Measurements from ENCODE around the gene SLCO3A1. TPM values are rescaled to one million over a fixed set of nuclear protein-coding genes. Genes with fewer than 3 reads are reported as not detected.

Gene SLCO3A1
- total RNA-seq, 2 experiments from 2014 or later: 8.5 to 40.0 TPM

DNA sequence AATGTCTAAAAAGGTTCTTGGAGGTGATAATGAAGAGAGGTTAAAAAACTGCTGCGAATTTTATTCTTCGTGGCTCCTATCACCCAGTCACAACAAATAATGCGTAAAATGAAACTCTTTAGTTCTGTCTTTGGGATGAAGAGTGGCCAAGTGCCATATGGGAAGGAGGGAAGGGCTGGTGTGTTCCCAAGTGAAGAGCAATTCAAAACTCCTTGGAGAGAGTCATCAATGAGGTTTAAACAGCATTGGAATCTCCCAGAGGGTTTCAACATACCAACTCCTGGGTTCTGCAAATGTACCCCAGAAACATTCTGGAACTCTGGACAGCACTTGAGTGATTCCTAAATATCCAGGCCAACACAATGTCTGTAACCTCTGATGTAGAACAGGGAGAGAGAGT lies 45.3 kb downstream of the SLCO3A1 start:
- Histone ChIP-seq H3K9me3 (ENCODE audit: low read length) (peaks cover 19% of the 10 kb centered on the region), H4K20me1 (ENCODE audit: insufficient read depth, low read length) (no peaks in the 10 kb centered on the region), H3K9me2 (ENCODE audit: insufficient read depth, low read length) (no peaks in the 10 kb centered on the region), H3K36me3 (ENCODE audit: insufficient read depth, low read length) (peaks cover 18% of the 10 kb centered on the region), H3K4me2 (ENCODE audit: low read length) (no peak overlapping the region), H2AFZ (ENCODE audit: low read length) (no peak overlapping the region), H3K79me2 (ENCODE audit: insufficient read depth, low read depth, low read length) (0 out of 2 replicates have a peak, but pooled peaks cover 7% of the 10 kb centered on the region), H3K4me3 (ENCODE audit: low read depth, low read length, poor library complexity, severe bottlenecking) (no peak overlapping the region), H3K27ac (ENCODE audit: low read depth, low read length, poor library complexity, severe bottlenecking) (no peak overlapping the region), H3K4me1 (ENCODE audit: insufficient read depth, low read length, poor library complexity, severe bottlenecking) (peaks cover 4% of the 10 kb centered on the region)
- intact Hi-C loops (cut with micrococcal nuclease; ENCODE audit: unreplicated experiment): no loop called here
- TF ChIP-seq, protein P1, sequence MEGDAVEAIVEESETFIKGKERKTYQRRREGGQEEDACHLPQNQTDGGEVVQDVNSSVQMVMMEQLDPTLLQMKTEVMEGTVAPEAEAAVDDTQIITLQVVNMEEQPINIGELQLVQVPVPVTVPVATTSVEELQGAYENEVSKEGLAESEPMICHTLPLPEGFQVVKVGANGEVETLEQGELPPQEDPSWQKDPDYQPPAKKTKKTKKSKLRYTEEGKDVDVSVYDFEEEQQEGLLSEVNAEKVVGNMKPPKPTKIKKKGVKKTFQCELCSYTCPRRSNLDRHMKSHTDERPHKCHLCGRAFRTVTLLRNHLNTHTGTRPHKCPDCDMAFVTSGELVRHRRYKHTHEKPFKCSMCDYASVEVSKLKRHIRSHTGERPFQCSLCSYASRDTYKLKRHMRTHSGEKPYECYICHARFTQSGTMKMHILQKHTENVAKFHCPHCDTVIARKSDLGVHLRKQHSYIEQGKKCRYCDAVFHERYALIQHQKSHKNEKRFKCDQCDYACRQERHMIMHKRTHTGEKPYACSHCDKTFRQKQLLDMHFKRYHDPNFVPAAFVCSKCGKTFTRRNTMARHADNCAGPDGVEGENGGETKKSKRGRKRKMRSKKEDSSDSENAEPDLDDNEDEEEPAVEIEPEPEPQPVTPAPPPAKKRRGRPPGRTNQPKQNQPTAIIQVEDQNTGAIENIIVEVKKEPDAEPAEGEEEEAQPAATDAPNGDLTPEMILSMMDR (conservative IDR thresholded peaks at IDR 0.05; ENCODE audit: low read length): no peak
- no peak for TF ChIP-seq EZH2phosphoT487 (IDR thresholded peaks at IDR 0.05; ENCODE audit: borderline replicate concordance, low read depth, low read length)
- BruUV-seq (replicated peaks): no TSS peak
- POLR2A ChIA-PET: no interaction called here
- CTCF ChIA-PET (ENCODE audit: unreplicated experiment): interaction anchor here (1.0 kb wide), 1 partner anchor 11 kb away, joined by 3 read pairs; no protein-coding TSS in a partner anchor
- no peak for DNase-seq (ENCODE audit: low spot score)

- H3K4me1 ChIP-seq (ENCODE audit: insufficient read depth, low read length, poor library complexity, severe bottlenecking): peaks cover 9% of the 10 kb centered on the region
- H3K27ac ChIP-seq (ENCODE audit: low read depth, low read length, poor library complexity, severe bottlenecking): no peak overlapping the region
- no peaks in the 10 kb centered on the region for H3K9me2 ChIP-seq (ENCODE audit: insufficient read depth, low read length)
- POLR2A ChIA-PET: no interaction called here
- H3K9me3 ChIP-seq (ENCODE audit: low read length): peaks cover 19% of the 10 kb centered on the region
- no peaks in the 10 kb centered on the region for H4K20me1 ChIP-seq (ENCODE audit: insufficient read depth, low read length)
- H3K36me3 ChIP-seq (ENCODE audit: insufficient read depth, low read length): peaks cover 18% of the 10 kb centered on the region
- CTCF ChIA-PET (ENCODE audit: unreplicated experiment): no interaction called here
- H2AFZ ChIP-seq (ENCODE audit: low read length): no peak overlapping the region
- H3K4me3 ChIP-seq (ENCODE audit: low read depth, low read length, poor library complexity, severe bottlenecking): no peak overlapping the region
- DNase-seq (ENCODE audit: low spot score): no peak
- no TSS peak for BruUV-seq (replicated peaks)
- TF ChIP-seq, protein P1 (conservative IDR thresholded peaks at IDR 0.05; ENCODE audit: low read length): no peak
- TF ChIP-seq EZH2phosphoT487 (IDR thresholded peaks at IDR 0.05; ENCODE audit: borderline replicate concordance, low read depth, low read length): no peak
- H3K79me2 ChIP-seq (ENCODE audit: insufficient read depth, low read depth, low read length): peaks cover 13% of the 10 kb centered on the region; the same call in 1 of the 2 replicates
- H3K4me2 ChIP-seq (ENCODE audit: low read length): no peak overlapping the region
- intact Hi-C loops (cut with micrococcal nuclease; ENCODE audit: unreplicated experiment): no loop called here
These were observed 51.4 kb downstream of the SLCO3A1 start for GRCh38 chr15:91904942-91905341.

DNA sequence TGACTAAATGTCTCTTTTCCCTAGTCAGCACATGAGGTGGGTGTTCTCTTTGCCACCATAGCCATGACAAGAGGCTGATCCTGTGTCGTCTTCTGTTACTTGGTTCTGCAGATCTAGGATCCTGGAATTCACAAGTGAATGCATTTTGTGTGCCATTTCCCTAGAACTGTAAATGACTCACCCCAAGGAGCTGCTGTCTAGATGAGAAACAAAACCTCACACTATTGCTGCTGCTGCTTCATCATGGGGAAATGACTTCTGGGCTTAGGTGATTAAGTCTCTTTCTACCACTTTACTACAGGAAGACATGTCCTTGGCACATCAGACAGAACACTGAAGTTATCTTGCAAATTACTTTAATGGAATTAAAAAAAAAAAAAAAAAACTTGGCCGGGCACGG lies 54.9 kb downstream of the SLCO3A1 start:
- POLR2A ChIA-PET: interaction anchor here (1.7 kb wide), 1 partner anchor 12 kb away, joined by 7 read pairs; no protein-coding TSS in a partner anchor
- no peak for TF ChIP-seq EZH2phosphoT487 (IDR thresholded peaks at IDR 0.05; ENCODE audit: borderline replicate concordance, low read depth, low read length)
- TF ChIP-seq, protein P1 (conservative IDR thresholded peaks at IDR 0.05; ENCODE audit: low read length): no peak
- Histone ChIP-seq H3K9me3 (ENCODE audit: low read length) (no peaks in the 10 kb centered on the region), H3K36me3 (ENCODE audit: insufficient read depth, low read length) (0 out of 2 replicates have a peak, but pooled peaks cover 3% of the 10 kb centered on the region), H2AFZ (ENCODE audit: low read length) (no peak overlapping the region), H3K4me3 (ENCODE audit: low read depth, low read length, poor library complexity, severe bottlenecking) (no peak overlapping the region), H3K9me2 (ENCODE audit: insufficient read depth, low read length) (no peaks in the 10 kb centered on the region), H4K20me1 (ENCODE audit: insufficient read depth, low read length) (no peaks in the 10 kb centered on the region), H3K79me2 (ENCODE audit: insufficient read depth, low read depth, low read length) (peaks cover 14% of the 10 kb centered on the region; the same call in 1 of the 2 replicates), H3K4me2 (ENCODE audit: low read length) (no peak overlapping the region), H3K4me1 (ENCODE audit: insufficient read depth, low read length, poor library complexity, severe bottlenecking) (peaks cover 43% of the 10 kb centered on the region), H3K27ac (ENCODE audit: low read depth, low read length, poor library complexity, severe bottlenecking) (no peak overlapping the region)
- intact Hi-C loops (cut with micrococcal nuclease; ENCODE audit: unreplicated experiment): no loop called here
- BruUV-seq (replicated peaks): no TSS peak
- CTCF ChIA-PET (ENCODE audit: unreplicated experiment): interaction anchor here (0.6 kb wide), 1 partner anchor 385 kb away, joined by 3 read pairs; no protein-coding TSS in a partner anchor
- no peak for DNase-seq (ENCODE audit: low spot score)
